HepG2 (cell line): ENCODE results near the gene PTPN22. TPM values are rescaled to one million over a fixed set of nuclear protein-coding genes. Genes with fewer than 3 reads are reported as not detected.

ENCODE experiments used
- MAF1 ChIP-seq: sonication (generic); formaldehyde crosslinking; IDR thresholded peaks from 2 replicates; pipeline ENCODE4 v1.5.0; 2020; ENCODE audit warnings: missing genetic modification reagents, borderline replicate concordance
- NR2F2 ChIP-seq: IDR thresholded peaks from 2 replicates; pipeline ENCODE4 v1.6.1; 2012; ENCODE audit warnings: low read depth, inconsistent platforms, borderline replicate concordance
- RELA ChIP-seq: sonication (generic); formaldehyde crosslinking; IDR thresholded peaks from 2 replicates; pipeline ENCODE4 v1.4.0; 2020; ENCODE audit warnings: missing genetic modification reagents
- SYNCRIP ChIP-seq: fragments of 200-400 bp; formaldehyde crosslinking; IDR thresholded peaks from 2 replicates; pipeline ENCODE4 v1.6.1; 2018; ENCODE audit warnings: mild to moderate bottlenecking, low read depth, low read length; ENCODE audit not compliant: insufficient read depth
- ZBTB7B ChIP-seq: sonication (generic); formaldehyde crosslinking; IDR thresholded peaks from 2 replicates; pipeline ENCODE4 v1.4.0; 2020; ENCODE audit warnings: missing genetic modification reagents
- ZNF570 ChIP-seq: sonication (generic); formaldehyde crosslinking; IDR thresholded peaks from 2 replicates; pipeline ENCODE4 v1.4.0; 2020; ENCODE audit warnings: mild to moderate bottlenecking, missing genetic modification reagents, borderline replicate concordance
- polyA plus RNA-seq, 8 experiments: library from polyadenylated mRNA; depleted of rRNA in 3 of 8; stranded (reverse) in 7 of 8; unstranded in 1 of 8; fragments of >200 nt; fragmentation: Illumina TruSeq in 4 of 8; extraction: Trizol in 4 of 8; gene quantifications; 2 replicates each; pipeline versions ENCODE4 v1.2.1 to v1.2.3, GENCODE V29; 2011 to 2016; ENCODE audit warnings: low read depth in 4 of 8, missing spikeins in 1 of 8, mixed read lengths in 1 of 8; ENCODE audit not compliant: insufficient read depth in 1 of 8
- total RNA-seq, 5 experiments: library from RNA; depleted of rRNA; stranded (reverse); fragments of >200 nt; fragmentation: Illumina TruSeq; extraction: Trizol; gene quantifications; 2 replicates each; pipeline ENCODE4 v1.2.3, GENCODE V29; 2016; ENCODE audit warnings: low read depth in 1 of 5
- TF ChIP-seq, protein P1 (sequence below), 2 experiments: fragments of 450-650 bp in 1 of 2; sonication (generic) in 1 of 2; formaldehyde crosslinking in 1 of 2; IDR thresholded peaks; 2 replicates each; pipeline versions ENCODE4 v1.6.1 to v1.8.0; 2016 to 2022; ENCODE audit warnings: antibody characterized with exemption in 1 of 2, mild to moderate bottlenecking in 1 of 2, missing genetic modification reagents in 1 of 2
- TF ChIP-seq, protein P2 (sequence below): conservative IDR thresholded peaks from 2 replicates; pipeline ENCODE4 v1.6.1; 2018; ENCODE audit warnings: missing genetic modification reagents
- TF ChIP-seq, protein P3 (sequence below): sonication (generic); formaldehyde crosslinking; IDR thresholded peaks from 2 replicates; pipeline ENCODE4 v1.5.0; 2020; ENCODE audit warnings: mild to moderate bottlenecking, low read depth, missing genetic modification reagents, borderline replicate concordance
- TF ChIP-seq, protein P4 (sequence below): sonication (generic); formaldehyde crosslinking; IDR thresholded peaks from 2 replicates; pipeline ENCODE4 v1.4.0; 2020; ENCODE audit warnings: missing genetic modification reagents

PTPN22 gene
- total and polyA plus RNA-seq, 2 of the 13 experiments (the other 11 are each of a cell fraction or from before 2014, with no cell fraction given) = not detected

DNA sequence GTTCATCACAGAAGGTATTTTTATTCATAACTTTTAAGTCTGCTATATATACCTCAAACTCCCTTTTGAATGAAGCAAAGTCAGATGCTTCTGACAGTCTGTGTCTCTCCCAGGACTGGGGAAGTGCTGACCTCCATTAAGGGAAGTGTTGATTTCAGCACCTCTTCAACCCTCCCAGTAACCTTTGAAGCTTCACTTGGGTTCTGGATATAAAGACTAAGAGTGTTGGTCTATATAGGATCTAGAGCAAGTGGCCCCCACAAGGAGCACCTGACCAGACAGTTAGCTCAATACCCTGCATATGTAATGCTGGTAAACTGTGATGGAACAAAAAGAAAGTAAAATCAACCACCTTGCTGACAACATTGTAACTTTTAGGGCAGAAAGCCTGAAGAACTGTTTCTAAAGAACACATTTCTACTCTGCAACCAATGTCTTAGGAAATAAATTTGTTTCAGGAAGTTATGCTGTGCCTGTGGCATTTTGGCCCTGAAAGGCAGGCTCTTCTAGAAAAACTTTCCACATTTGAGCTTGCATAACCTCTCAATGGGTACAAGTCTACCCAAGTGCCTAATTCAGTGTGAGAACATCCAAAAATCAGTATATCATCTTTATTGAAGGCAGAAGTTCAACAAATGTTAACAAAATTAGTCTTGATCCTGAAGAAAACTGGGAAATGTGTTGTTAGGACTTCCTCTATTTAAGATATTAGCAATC lies 865 bp upstream of the PTPN22 start (continued):
- TF ChIP-seq, protein P1, sequence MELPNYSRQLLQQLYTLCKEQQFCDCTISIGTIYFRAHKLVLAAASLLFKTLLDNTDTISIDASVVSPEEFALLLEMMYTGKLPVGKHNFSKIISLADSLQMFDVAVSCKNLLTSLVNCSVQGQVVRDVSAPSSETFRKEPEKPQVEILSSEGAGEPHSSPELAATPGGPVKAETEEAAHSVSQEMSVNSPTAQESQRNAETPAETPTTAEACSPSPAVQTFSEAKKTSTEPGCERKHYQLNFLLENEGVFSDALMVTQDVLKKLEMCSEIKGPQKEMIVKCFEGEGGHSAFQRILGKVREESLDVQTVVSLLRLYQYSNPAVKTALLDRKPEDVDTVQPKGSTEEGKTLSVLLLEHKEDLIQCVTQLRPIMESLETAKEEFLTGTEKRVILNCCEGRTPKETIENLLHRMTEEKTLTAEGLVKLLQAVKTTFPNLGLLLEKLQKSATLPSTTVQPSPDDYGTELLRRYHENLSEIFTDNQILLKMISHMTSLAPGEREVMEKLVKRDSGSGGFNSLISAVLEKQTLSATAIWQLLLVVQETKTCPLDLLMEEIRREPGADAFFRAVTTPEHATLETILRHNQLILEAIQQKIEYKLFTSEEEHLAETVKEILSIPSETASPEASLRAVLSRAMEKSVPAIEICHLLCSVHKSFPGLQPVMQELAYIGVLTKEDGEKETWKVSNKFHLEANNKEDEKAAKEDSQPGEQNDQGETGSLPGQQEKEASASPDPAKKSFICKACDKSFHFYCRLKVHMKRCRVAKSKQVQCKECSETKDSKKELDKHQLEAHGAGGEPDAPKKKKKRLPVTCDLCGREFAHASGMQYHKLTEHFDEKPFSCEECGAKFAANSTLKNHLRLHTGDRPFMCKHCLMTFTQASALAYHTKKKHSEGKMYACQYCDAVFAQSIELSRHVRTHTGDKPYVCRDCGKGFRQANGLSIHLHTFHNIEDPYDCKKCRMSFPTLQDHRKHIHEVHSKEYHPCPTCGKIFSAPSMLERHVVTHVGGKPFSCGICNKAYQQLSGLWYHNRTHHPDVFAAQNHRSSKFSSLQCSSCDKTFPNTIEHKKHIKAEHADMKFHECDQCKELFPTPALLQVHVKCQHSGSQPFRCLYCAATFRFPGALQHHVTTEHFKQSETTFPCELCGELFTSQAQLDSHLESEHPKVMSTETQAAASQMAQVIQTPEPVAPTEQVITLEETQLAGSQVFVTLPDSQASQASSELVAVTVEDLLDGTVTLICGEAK (IDR thresholded peaks at IDR 0.05) = no peak
- TF ChIP-seq, protein P1 (CRISPR knock-in tag; IDR thresholded peaks at IDR 0.05) = no peak
- no peak for TF ChIP-seq SYNCRIP
- TF ChIP-seq ZNF570 (CRISPR knock-in tag) = no peak
- TF ChIP-seq MAF1 (CRISPR knock-in tag) = no peak
- no peak for TF ChIP-seq NR2F2
- TF ChIP-seq, protein P2, sequence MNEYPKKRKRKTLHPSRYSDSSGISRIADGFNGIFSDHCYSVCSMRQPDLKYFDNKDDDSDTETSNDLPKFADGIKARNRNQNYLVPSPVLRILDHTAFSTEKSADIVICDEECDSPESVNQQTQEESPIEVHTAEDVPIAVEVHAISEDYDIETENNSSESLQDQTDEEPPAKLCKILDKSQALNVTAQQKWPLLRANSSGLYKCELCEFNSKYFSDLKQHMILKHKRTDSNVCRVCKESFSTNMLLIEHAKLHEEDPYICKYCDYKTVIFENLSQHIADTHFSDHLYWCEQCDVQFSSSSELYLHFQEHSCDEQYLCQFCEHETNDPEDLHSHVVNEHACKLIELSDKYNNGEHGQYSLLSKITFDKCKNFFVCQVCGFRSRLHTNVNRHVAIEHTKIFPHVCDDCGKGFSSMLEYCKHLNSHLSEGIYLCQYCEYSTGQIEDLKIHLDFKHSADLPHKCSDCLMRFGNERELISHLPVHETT (CRISPR knock-in tag) = no peak
- TF ChIP-seq, protein P3, sequence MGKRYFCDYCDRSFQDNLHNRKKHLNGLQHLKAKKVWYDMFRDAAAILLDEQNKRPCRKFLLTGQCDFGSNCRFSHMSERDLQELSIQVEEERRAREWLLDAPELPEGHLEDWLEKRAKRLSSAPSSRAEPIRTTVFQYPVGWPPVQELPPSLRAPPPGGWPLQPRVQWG (CRISPR knock-in tag) = no peak
- TF ChIP-seq, protein P4, sequence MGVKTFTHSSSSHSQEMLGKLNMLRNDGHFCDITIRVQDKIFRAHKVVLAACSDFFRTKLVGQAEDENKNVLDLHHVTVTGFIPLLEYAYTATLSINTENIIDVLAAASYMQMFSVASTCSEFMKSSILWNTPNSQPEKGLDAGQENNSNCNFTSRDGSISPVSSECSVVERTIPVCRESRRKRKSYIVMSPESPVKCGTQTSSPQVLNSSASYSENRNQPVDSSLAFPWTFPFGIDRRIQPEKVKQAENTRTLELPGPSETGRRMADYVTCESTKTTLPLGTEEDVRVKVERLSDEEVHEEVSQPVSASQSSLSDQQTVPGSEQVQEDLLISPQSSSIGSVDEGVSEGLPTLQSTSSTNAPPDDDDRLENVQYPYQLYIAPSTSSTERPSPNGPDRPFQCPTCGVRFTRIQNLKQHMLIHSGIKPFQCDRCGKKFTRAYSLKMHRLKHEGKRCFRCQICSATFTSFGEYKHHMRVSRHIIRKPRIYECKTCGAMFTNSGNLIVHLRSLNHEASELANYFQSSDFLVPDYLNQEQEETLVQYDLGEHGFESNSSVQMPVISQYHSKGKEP (CRISPR knock-in tag) = no peak
- no peak for TF ChIP-seq ZBTB7B (CRISPR knock-in tag)
- no peak for TF ChIP-seq RELA (CRISPR knock-in tag)
- TF ChIP-seq, all 625 proteins: peak for 0
